Erythroblast (primary cell): Measurements from ENCODE around the gene ZACN.
"Not testable (repeated sequence)": the region's sequence is repeated elsewhere in the genome, so short reads cannot be mapped to it uniquely, and the experiment has no call there.

Experiments used
- DNase-seq, 2 experiments: peaks; one replicate each; lab custom pipeline; 2025; lab: John Stamatoyannopoulos, UW
- GATA1 ChIP-seq: IDR thresholded peaks from 2 replicates; pipeline ENCODE4 v1.6.1; 2011; ENCODE audit warnings: low read depth, mild to moderate bottlenecking, control low read depth, low read length, moderate library complexity
- POLR2A ChIP-seq: IDR thresholded peaks from 2 replicates; pipeline ENCODE4 v1.6.1; 2011; ENCODE audit warnings: mild to moderate bottlenecking, low read length

Gene ZACN

DNA sequence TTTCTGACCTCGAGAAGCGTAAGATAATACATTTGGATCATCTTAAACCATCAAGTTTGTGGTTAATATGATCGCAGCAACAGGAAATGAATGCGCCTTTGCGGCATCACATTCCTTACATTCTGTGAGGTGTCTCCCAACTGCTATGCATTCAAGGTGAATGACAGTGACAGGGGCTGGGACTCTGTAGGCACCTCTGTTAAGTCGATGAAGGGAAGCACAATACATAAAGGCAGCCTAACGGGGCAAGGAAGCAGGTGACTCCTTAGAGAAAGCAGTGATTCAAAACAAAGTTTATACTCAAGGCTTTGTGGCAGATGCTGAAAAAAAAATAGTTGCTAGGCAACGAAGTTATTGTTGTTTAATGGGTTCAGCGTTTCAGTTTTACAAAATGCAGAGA lies 30.3 kb upstream of the ZACN start:
- TF ChIP-seq GATA1 (no peak), POLR2A (no peak)
- DNase-seq = no peak

GRCh38 chr17:76049239-76049638 lies 29.7 kb upstream of the ZACN start:
- DNase-seq = no peak
- TF ChIP-seq POLR2A = no peak
- no peak for TF ChIP-seq GATA1

DNA sequence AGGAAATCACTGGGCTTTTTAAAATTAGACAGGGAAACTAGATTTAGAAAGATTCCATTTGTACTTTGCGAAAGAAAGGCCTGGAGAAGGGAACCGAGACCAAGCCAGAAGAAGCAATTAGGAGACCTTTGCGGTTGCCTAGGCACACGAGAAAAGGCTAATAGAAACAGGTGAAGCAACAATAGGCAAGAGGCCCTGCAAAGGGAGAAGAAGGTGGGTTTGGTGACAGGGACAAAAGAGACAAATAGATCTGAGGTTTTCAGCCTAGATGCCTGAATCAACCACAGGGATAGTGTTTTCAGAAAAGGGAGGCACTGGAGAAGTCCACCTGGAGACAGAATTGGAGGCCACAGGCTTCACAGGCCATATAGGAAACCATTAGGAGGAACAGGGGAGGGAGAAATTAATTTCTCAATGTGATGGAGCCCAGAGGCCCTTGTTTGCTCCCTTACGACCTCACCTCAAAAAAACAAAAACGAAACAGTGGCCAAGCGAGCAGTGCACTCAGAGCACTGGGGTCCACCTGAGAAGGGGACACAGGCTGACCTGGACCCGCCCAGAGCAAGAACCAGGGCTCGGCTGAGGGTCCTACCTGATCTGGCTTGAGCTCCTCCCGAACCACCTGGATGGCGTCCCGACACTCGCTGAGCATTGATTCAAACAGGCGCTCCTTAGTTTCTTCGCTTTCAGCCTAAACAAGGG lies 29.0 kb upstream of the ZACN start:
- TF ChIP-seq GATA1 (no peak), POLR2A (no peak)
- no peak for DNase-seq

DNA sequence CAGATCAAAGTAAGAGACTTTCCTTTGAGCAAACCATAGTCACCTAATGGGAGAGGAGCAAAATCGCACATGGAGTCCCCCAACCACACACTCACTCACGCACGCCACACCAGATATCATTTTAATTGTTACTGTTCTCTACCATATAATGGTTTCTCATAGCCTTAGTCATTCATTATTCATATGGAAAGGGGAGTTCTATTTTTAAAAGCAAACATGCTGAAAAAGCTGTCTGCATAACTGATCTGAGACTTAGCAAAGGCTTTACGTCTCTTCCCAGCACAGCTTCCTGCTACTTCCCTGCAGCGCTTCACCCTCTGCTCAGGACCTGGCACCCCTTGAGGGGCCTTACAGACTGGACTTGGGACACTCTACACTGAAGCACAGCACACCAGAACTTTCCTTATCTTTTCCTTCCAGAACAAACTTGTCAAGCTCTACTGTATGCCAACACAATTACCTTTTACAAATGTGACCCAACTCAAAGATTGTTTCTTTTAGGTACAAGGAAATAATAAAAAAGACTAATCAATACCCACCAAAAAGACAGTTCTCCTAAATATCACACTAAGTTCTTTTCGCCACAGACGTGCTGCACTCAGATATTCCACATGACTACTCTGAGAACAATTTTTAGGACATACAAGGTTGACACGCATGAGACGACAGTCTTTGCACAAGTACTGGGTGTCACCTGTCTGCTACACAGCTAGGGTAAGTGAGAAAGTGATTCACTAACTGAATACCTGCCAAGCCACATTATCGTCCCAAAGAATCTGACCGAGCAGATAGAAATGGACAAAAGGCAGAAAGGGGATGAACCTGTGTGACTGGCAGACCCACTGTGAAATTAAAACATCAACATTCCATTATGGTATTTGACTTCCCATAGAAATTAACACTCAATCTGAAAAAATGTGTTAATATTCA lies 28.2 kb upstream of the ZACN start:
- TF ChIP-seq POLR2A (no peak), GATA1 (no peak)
- DNase-seq = no peak

DNA sequence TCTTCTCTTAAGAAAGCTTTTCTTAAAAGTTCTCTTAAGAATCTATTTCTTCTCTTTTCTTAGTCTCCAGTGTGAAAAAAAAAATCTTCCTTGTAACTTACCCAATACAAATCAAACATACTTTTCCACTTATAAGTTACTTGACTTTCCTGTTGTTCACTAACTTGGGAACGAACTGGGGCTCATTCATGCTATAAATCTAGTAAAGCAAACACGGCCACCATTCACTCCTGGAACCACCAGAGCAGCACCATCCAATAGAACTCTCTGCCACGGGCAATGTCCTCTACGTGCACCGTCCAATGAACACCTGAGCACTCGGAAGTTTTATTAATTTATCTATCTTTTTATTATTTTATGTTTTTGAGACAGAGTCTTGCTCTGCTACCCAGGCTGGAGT lies 27.4 kb upstream of the ZACN start:
- no peak for TF ChIP-seq GATA1
- DNase-seq = no peak

DNA sequence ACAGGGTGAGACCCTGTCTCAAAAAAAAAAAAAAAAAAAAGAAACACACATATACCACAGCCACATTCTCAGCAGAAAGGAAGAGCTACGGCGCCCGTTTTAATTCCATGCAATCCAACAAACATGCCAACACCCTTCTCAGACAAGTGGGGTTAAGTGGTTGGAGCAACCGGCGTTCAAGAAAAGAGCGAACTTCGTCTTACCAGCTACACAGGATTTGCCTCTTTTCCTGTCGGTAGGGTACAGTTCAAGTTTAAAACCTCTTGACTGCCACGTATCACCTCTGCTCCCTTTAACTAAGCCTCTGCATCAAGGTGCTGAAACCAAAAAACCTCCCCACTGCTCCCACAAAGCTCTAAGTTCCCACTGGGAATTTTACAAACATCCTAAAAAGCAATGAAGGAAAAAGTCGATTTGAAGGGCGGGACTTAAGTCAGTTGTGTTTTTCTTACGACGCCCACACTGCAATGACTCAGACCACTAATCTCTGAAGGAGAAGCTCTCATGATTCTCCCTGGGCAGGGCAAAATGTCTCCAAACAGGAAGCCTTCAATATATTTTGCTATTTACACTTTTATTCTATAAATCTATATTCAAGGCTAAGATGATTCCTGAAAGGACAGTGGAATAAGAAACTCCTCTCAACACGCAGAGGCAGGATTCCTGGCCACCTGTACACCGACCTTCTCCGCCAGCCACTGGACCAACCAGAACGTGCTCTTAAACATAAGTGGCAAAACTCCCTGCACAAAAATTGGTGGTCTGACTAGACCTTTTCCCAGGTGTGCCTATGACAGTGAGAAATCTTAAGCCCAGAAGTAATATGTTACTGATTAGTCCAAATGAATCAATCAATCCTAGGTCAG lies 25.5 kb upstream of the ZACN start:
- peak; percentile 49 to 74 for DNase-seq
- no peak for TF ChIP-seq GATA1
- TF ChIP-seq POLR2A = no peak

DNA sequence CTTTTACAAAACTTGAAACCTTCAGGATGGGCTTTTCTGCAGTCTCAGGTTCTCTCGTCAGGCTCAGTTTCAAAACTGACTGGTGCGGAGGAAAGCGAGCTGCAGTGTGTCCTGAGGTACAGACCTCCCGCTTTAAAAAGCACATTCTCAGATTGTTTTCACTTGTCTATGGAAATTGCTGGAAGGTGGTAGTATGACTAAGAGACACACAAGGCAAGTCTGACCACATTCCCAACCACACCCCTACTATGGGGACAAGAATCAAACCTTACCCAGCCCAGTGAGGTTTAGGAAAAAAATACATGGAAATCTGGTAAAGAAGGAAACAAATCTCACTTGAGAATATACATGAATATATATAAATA lies 24.9 kb upstream of the ZACN start:
- TF ChIP-seq GATA1 = no peak
- TF ChIP-seq POLR2A = no peak
- no peak for DNase-seq

- TF ChIP-seq POLR2A (no peak), GATA1 (no peak)
- DNase-seq = peak in 1 of 2 experiments; percentile 23
Observed at GRCh38 chr17:76056882-76057281, 22.1 kb upstream of the ZACN start.

GRCh38 chr17:76058264-76058663 lies 20.7 kb upstream of the ZACN start:
- DNase-seq = not testable (repeated sequence)

- DNase-seq = no peak
- TF ChIP-seq GATA1 (no peak), POLR2A (no peak)
Observed at GRCh38 chr17:76063875-76064546, 15.0 kb upstream of the ZACN start.

GRCh38 chr17:76065775-76066174 lies 13.2 kb upstream of the ZACN start:
- no peak for TF ChIP-seq POLR2A
- TF ChIP-seq GATA1 = no peak
- no peak for DNase-seq

DNA sequence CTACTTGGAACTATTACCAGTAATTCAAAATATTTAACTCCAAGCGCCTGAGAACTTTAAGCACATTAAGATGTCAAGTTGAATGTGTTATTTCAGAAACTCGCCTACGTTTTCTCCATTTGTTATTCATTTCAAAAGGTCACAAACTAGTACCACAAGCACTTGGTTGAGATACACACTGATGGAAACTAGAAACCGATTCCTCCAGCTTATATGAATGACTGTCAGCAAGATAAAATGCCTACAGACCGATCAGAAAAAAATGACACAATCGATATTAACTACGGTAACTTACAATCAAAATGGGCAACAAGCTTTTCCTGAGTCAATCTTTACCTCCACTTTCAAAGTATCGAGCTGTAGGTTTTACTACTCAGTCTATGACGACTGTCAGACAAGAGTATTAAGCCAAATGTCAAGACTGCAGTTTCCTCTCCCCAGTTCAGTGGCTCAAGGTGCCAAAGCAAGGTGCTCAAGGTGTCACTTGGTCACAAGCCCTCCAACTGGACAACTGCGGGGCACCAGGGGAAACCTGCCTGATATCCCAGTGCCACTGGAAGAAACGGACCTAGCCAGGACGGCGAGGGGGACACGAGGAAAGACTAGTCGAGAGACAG lies 7.3 kb upstream of the ZACN start:
- DNase-seq = no peak
- TF ChIP-seq GATA1 (no peak), POLR2A (no peak)
